ENCODE results near the gene SLC35F5.
A peak's percentile ranks its signal among the peaks of the same experiment; 100 is the strongest.
"Not testable (repeated sequence)": the region's sequence is repeated elsewhere in the genome, so short reads cannot be mapped to it uniquely, and the experiment has no call there.

The SLC35F5 gene

GRCh38 chr2:113756355-113757137 lies at the start of gene SLC35F5:
TSS of gene SLC35F5 (minus strand) at chr2:113756642. CDS start at chr2:113756409, 233 bp downstream.
- peak within 1 kb of the TSS; percentile 94 for H3K4me3 ChIP-seq (ENCODE audit: low read depth, low read length)

- H3K4me3 ChIP-seq (ENCODE audit: low read depth, low read length): no peak overlapping the region
These were observed 42.9 kb upstream of the SLC35F5 start for GRCh38 chr2:113799375-113799774.

- no peak overlapping the region for H3K4me3 ChIP-seq (ENCODE audit: low read depth, low read length)
These were observed 40.8 kb upstream of the SLC35F5 start for GRCh38 chr2:113797237-113797636.

- no peak overlapping the region for H3K4me3 ChIP-seq (ENCODE audit: low read depth, low read length)
These were observed 40.2 kb upstream of the SLC35F5 start for GRCh38 chr2:113796592-113797175.

- no peak overlapping the region for H3K4me3 ChIP-seq (ENCODE audit: low read depth, low read length)
These were observed 39.0 kb upstream of the SLC35F5 start for GRCh38 chr2:113795405-113795920.

- H3K4me3 ChIP-seq (ENCODE audit: low read depth, low read length): no peak overlapping the region
These were observed 35.5 kb upstream of the SLC35F5 start for GRCh38 chr2:113791697-113792590.

GRCh38 chr2:113784823-113785744 lies 28.6 kb upstream of the SLC35F5 start:
- no peak overlapping the region for H3K4me3 ChIP-seq (ENCODE audit: low read depth, low read length)

- no peak overlapping the region for H3K4me3 ChIP-seq (ENCODE audit: low read depth, low read length)
These were observed 24.0 kb upstream of the SLC35F5 start for GRCh38 chr2:113780472-113780871.

GRCh38 chr2:113777371-113777770 lies 20.9 kb upstream of the SLC35F5 start:
- H3K4me3 ChIP-seq (ENCODE audit: low read depth, low read length): no peak overlapping the region

GRCh38 chr2:113776949-113777348 lies 20.5 kb upstream of the SLC35F5 start:
- no peak overlapping the region for H3K4me3 ChIP-seq (ENCODE audit: low read depth, low read length)

GRCh38 chr2:113774616-113775015 lies 18.2 kb upstream of the SLC35F5 start:
- not testable (repeated sequence) for H3K4me3 ChIP-seq (ENCODE audit: low read depth, low read length)

- H3K4me3 ChIP-seq (ENCODE audit: low read depth, low read length): no peak overlapping the region
These were observed 14.5 kb upstream of the SLC35F5 start for GRCh38 chr2:113770929-113771328.

GRCh38 chr2:113769555-113769954 lies 13.1 kb upstream of the SLC35F5 start:
- H3K4me3 ChIP-seq (ENCODE audit: low read depth, low read length): no peak overlapping the region

GRCh38 chr2:113768770-113769169 lies 12.3 kb upstream of the SLC35F5 start:
- H3K4me3 ChIP-seq (ENCODE audit: low read depth, low read length): no peak overlapping the region

GRCh38 chr2:113767811-113768460 lies 11.5 kb upstream of the SLC35F5 start:
- H3K4me3 ChIP-seq (ENCODE audit: low read depth, low read length): no peak overlapping the region

GRCh38 chr2:113765276-113765675 lies 8.8 kb upstream of the SLC35F5 start:
- no peak overlapping the region for H3K4me3 ChIP-seq (ENCODE audit: low read depth, low read length)

GRCh38 chr2:113762377-113763118 lies 6.1 kb upstream of the SLC35F5 start:
- no peak overlapping the region for H3K4me3 ChIP-seq (ENCODE audit: low read depth, low read length)

- no peak overlapping the region for H3K4me3 ChIP-seq (ENCODE audit: low read depth, low read length)
These were observed 4.0 kb upstream of the SLC35F5 start for GRCh38 chr2:113760400-113760799.

GRCh38 chr2:113757138-113757657 lies 756 bp upstream of the SLC35F5 start:
- H3K4me3 ChIP-seq (ENCODE audit: low read depth, low read length): peak overlapping the region; percentile 94
